Measurements from ENCODE around the gene RHOD.

Gene RHOD

DNA sequence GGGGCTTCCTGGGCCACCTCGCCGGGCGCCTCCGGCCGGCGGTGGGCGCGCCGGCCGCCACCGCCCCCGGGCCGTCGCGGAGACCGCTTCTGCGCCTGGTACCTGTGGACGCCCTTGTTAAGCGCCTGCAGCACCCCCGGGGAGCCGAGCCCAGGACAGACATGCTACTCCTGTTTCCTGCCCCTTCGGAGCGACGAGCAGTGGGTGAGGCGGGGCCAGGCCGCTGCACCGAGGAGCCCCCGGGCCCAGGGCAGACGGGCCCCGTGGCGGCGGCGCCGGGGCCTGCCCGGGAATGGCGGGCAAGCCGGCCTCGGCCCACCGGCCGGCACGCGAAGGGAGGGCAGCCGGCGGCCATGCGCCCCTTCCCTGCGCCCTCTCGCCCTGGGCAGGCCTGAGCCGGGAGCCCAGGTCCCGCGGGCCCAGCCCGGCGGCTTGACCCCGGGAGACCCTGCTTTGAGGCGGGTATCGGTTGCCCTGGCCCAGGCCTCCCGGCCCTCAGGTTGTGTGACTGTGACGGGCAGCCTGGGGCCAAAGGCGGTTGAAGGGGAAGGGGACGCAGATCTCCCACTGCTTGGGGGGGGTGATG lies 61.6 kb downstream of the RHOD start:
- DNase-seq = peak; percentile 65

DNA sequence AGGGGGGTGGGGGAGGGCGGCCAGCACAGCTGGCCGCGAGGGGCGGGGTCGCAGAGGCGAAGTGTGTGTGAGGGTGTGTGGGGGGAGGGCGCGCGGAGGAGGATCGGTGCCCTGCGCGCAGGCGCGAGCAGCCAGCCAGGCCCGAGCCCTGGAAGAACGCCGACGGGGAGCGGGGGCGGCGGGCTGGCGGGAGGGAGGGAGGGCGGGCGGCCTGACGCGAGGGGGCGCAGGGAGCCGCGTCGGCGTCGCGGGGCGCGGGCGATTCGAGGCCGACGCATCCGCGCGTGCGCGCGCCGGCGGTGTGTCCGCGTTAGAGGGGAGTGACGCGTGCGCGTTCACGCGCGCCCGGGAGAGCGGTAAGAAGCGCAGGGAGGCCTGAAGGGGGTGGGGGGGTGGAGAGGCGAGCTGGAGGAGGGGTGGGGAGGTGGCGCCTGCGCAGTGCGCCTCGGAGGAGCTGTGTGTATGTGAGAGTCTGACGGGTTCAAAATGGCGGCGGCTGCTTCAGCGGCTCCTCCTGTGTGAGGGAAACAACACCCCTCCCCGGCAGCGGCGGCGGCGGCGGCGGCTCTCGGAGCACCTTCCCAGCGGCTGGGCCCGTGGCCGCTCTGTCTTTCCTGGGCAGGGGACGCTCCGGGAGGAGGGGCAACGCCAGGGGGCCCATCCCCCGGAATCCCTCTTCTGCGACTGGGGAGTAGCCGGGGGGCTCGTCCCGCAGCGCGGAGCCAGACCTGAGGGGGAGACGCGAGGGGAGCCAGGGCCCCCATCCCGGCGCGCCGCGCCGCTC lies 62.3 kb downstream of the RHOD start, which contains the start of gene KDM2A:
Gene KDM2A, plus strand, starts transcription at position 463 of the 784 bp plus-strand sequence. CDS start 2,054 bp downstream, outside the sequence.
- peak; percentile 99 for DNase-seq

DNA sequence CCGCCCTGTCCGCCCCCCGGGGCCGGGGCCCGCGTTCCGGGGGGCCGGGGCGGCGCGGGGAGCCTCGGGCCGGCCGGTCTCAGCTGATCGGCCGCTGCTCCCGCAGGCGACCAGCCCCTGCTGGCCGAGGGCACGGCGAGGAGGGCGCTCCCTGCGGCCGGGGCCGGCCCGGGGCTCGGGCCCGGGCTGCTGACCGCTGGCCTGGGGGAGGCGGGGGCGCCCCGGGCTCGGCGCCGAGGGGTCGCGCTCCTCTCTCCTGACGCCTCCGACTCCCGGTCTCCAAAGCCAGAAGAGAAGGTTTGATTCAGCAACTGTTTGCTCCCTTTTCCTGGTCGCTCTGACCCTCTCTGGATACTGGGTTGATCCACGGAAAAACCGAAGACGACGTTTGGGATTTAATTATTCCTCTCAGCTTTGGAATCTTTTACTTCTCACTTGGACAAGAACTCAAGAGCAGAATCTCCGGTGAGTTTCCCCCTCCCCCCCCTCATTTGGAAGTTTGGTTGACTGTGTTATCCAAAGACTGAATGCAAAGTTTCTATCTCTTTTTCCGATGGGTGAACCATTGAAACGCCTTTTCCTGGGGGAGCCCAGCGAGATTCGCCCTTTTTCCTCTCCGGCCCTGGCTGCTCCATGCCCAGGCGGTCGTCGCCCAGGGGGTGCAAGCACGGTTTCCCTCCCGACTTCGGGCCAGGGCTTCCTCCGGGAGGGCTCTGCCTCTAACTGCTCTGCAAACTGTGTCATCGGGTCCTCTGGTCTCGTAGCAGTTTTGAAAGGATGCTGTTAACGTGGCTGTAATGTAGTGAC lies 63.1 kb downstream of the RHOD start:
- peak; percentile 51 for DNase-seq

DNA sequence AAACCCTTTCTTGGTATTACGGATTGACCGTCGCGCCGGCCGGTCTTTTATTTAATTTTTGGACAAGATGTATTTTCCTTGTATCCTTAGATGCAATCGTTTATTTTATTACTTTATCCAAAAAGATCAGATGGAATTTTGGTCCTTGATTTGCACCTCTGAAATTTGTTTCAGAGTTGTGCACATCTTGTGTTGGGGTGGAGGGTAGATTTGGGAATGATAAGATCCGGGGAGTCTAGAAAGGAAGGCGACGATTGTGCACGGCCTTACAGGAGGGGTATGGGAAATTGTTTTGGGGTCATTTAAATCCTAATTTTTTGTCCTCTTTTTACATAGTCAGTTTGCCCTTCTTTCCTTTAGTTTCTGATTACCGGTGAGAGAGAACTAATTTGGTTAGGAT lies 63.8 kb downstream of the RHOD start:
- no peak for DNase-seq

DNA sequence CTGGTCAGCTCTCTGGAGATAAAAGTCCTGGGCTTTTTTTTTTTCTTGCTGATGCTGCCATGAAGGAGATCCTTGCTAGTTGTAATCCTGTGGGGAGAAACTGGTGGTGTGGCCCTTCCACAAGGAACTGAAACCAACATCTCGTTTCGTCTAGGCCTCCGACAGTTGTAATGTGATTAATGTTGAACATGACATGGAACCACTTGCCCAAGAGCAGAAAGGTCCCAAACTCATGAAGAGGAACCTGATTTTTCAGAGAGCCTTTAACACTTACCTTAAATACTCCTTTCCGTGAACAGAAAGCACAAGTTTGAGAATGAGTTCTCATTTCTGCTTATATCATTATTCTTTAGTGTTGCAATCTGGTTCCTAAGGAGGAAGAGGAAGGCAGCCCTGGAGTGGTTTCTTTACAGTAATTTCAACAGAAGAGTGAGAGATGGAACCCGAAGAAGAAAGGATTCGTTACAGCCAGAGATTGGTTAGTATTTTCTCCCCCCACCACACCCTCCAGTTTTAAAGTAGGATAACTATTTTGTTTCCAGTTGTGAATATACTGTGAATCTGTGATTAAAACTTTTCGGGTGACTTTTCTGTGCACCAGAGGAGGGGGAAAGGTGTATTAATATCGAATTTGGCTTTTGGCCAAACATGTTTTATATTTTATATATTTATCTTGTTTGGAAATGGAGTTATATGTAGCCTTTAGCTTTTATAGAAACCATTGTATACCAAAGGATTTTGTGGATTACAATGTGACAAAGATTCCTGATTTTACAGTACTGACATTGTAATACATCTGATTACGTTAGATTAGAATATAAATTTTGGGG lies 64.4 kb downstream of the RHOD start:
- peak; percentile 30 for DNase-seq
